LHCN-M2 (cell line): ENCODE measurements around the gene KIF13A. TPM values are rescaled to one million over a fixed set of nuclear protein-coding genes. Genes with fewer than 3 reads are reported as not detected.
"Not testable (repeated sequence)": the region's sequence is repeated elsewhere in the genome, so short reads cannot be mapped to it uniquely, and the experiment has no call there.

Experiments
- DNase-seq: peaks from one replicate; pipeline ENCODE4 v3.0.0-alpha.2; 2012; ENCODE audit warnings: low read depth
- total RNA-seq: library from RNA; depleted of rRNA; stranded (reverse); fragments of >200 nt; gene quantifications from 2 replicates; pipeline ENCODE4 v1.2.3, GENCODE V29; 2014

KIF13A gene
- total RNA-seq, 1 experiment from 2014 or later, result 37.4 TPM

DNA sequence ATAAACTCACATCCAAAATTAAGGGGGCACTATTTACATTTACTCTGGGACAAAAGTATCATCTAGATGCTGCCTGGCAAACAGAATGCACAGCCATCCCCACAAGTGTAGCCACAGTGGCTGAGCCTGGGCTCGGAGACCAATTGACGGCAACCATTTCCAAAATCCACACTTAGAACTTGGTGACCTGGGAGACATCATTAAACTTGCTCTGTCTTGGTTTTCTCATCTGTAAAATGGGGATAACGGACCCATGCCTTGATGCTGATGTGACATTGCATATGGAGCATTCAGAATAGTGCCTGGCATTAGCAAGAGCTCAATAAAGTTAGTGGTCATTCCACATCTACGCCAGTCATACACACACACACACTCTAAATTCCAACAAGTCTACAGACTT is 140.7 kb downstream of the KIF13A start:
- DNase-seq, result no peak

GRCh38 chr6:17845598-17845997 is 141.8 kb downstream of the KIF13A start:
- DNase-seq, result no peak

- not testable (repeated sequence) for DNase-seq
Observed at GRCh38 chr6:17844967-17845366, 142.5 kb downstream of the KIF13A start.

DNA sequence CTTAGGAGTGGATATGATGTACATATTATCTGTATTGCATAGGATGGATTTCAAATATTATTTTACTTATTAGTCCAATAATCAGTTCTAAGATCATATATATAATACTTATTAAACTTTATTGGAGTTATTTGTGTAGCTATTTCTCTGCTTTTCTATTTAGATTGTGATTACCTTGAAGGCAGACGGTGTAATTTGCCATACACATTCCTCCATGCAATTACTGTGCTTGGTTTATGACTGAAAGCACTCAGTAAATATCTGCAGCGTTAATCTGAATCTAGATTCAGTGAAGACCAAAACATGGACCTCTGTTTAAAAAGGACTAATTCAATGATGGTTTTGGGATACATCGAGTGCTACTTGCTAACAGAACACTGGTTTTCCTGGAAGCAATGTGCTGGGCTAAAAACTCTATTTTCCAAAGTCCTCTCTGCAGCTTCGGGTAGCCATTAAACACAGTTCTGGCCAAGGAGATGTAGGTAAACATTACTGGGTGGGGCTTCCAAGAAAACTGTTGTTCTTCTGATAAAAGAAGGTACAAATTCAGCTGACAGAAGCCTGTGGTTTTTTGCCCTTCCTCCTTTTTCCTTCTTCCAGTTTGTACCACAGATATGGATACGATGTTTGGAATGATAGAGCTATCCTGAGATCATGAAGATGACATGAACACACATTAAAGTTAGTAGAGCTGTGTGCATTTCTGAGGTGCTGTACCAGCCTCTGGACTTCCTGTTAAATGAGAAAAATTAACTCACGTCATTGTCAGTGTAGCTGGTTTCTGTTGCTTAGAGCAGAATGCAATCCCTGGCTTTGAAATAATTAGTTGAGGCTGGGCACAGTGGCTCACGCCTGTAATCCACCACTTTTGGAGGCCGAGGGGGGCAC is 144.3 kb downstream of the KIF13A start:
- DNase-seq, result no peak

DNA sequence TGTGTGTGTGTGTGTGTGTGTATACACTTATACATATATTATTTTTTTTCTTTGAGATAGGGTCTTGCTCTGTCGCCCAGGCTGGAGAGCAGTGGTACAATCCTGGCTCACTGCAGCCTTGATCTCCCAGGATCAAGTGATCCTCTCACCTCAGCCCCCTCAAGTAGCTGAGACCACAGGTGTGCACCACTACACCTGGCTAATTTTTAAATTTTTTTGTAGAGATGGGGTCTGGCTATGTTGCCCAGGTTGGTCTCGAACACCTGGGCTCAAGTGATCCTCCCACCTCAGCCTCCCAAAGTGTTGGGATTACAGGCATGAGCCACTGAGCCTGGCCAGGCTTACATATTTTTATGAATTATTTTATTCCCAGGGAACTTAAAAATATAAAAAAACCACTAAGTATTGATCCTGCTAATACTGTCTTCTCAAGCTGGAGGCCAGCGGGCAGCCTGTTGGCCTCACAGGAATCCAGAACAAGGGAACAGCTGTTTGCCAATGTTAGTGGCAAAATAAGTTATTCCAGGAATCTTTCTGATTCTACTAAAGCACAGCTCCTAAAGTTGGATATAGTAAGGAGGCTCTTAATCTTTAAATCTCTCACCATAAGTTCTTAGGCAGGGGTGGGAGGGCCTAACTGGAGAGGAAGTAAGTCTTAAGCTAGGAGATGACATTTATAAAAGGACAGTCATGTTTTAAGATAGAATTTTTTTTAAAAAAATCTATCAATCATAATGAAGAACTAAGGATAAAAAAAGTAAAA is 145.2 kb downstream of the KIF13A start:
- peak; percentile 23 for DNase-seq

- no peak for DNase-seq
Observed at GRCh38 chr6:17839513-17840223, 147.8 kb downstream of the KIF13A start.

DNA sequence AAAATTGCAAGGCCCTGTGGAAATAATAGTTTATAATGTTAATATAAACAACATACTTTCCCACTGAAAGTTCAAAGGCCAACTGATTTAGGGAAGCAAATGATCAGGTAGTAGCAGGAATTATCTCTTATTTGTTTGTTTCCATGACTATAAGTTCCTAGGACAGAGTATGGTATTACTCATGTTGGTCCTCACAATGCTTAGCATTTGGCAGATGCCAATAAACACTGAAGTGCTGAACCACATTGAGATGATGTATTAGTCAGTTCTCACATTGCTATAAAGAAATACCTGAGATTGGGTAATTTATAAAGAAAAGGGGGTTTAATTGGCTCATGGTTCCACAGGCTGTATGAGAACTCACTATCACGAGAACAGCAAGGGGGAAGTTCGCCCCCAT is 151.1 kb downstream of the KIF13A start:
- DNase-seq, result no peak

DNA sequence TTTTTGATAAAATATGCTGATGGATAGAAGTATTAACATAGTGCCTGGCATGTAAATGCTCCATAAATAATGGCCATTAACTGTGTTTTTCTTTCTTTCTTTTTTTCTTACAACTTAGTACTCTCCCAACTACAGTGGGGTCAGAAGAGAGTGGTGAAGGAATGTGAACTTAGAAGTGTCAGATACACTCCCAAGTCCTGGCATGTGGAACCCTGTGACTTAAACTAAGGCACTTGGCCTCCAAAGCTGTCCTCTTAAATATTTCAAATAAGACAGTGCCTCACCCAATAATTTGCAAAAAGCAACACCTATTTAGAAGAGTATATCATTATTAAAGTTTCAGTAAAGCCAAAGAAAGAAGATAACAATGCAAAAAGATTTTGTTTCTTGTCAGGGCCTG is 151.7 kb downstream of the KIF13A start:
- no peak for DNase-seq

DNA sequence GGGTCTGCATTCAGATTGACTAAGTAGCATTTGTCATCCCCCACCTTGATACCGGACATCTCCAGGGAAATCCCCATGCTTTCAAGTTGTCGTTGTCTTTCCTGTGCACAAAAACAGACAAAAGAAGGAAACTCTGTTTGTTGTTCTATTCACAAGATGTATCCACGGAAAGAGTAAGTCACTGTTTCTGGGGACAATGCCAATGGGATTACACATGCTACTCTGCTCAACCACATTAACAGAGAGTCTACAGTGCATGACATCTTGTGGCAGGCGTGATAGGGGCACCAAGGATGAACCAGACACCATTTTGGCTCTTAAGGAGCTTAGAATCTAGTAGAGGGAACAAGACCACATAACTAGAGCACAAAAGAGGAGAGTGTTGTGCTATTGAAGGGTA is 156.3 kb downstream of the KIF13A start:
- DNase-seq, result peak; percentile 68

- no peak for DNase-seq
Observed at GRCh38 chr6:17829905-17830304, 157.5 kb downstream of the KIF13A start.

DNA sequence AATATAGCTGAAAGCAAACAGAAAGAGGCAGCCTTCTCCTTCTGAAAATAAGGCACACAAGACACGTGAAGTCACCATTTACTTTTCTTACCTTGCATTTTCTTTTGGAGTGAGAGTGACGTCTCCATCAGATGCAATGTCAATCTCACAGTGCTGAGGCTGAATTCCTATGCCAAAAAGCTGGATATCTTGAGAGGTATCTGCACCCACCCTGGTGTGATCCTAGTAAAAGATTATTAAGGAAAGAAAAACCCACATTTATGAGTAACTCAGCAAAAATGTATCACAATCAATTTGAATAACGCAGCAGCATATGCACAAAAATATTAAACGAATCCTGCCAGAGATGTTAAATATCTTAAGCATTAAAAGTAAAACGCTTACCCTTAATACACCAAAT is 159.3 kb downstream of the KIF13A start:
- DNase-seq, result no peak

GRCh38 chr6:17826301-17826700 is 161.1 kb downstream of the KIF13A start:
- no peak for DNase-seq

DNA sequence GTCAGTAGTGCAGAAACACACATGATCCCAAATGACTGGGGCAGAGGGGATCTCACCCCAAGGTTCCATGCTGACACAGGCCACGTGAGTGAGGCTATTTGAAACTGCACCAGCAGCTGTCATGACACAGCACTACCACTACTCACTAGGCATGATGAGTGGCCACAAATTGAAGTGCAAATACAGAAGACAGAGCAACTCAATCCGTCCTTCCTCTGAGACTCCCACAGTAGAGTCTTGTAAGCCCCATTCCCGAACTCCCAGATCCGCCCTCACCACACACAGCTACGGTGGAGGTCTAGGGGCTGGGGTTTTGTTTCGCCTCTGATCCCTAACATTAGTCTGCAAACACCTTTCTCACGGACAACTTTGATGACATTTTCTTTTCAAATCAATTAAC is 167.4 kb downstream of the KIF13A start:
- peak; percentile 51 for DNase-seq

- no peak for DNase-seq
Observed at GRCh38 chr6:17817763-17818162, 169.7 kb downstream of the KIF13A start.

DNA sequence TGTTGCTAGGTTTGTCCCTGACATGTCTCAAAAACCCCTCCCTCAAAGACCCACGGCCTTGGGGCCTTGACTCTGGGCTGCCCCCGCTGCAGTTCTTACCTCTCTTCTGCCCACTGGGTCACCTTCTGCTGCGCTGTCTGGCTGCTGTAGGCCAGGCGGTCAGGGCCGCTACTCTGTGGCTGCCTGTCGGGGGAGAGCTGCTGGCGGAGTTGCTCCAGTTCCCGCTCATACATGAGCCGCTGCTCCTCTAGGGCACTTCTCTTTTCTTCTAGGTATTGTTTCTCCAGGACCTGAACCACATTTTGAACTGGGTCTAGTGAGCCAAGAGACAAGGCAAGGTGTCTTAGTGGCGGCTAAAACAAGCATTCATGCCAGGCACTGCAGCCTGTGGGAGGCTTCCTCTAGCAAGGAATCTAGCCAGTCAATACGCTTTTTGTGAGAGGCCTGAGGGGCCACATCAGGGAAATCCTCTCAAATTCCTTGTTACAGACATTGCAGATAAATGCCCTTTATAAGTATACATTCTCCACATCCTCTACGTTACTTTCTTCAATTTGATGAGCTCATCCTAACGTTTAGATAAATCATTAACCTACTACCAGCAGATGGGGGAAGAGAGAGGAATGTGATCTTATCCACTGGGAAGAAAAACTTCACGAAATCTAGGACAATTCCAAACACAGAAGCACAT is 170.4 kb downstream of the KIF13A start:
- no peak for DNase-seq

DNA sequence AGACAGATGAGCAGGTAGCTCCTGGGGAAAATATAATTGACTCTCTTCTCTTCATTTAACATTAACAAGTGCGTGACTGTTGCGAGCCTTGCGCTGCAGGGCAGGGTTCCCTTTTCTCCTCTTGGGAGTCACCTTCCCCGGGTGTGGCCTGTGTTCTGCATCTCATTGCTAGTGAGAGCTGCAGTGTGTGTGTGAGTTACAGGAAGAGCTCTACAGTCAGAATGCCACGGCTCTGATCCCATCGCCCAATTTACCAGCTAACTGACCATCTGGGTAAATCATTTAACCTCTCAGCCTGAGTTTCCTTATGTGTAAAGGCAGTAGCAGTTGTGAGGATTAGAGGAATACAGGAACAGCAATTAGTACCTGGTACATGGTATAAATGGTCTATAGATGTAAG is 173.9 kb downstream of the KIF13A start:
- no peak for DNase-seq

- DNase-seq, result no peak
Observed at GRCh38 chr6:17812311-17812710, 175.1 kb downstream of the KIF13A start.

GRCh38 chr6:17808609-17809008 is 178.8 kb downstream of the KIF13A start:
- no peak for DNase-seq

- not testable (repeated sequence) for DNase-seq
Observed at GRCh38 chr6:17807431-17807830, 180.0 kb downstream of the KIF13A start.

DNA sequence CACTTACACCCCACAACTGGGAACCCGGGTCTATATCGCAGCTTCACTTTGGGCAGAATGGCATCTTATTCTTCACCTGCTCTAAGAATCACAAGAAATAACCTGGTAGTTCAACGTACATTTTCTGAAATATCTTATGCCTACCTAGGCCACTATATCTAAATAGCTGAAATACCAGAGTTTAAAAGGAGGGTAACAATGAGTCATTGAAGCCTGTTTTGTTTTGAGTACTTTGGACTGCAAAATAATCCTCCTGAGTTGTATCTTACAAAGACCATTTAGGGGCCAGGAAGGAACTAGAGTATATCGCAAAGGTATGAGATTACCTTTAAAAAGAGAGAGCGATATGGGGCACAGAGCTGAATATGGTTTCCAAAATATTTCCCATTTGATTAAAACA is 184.0 kb downstream of the KIF13A start:
- DNase-seq, result no peak

DNA sequence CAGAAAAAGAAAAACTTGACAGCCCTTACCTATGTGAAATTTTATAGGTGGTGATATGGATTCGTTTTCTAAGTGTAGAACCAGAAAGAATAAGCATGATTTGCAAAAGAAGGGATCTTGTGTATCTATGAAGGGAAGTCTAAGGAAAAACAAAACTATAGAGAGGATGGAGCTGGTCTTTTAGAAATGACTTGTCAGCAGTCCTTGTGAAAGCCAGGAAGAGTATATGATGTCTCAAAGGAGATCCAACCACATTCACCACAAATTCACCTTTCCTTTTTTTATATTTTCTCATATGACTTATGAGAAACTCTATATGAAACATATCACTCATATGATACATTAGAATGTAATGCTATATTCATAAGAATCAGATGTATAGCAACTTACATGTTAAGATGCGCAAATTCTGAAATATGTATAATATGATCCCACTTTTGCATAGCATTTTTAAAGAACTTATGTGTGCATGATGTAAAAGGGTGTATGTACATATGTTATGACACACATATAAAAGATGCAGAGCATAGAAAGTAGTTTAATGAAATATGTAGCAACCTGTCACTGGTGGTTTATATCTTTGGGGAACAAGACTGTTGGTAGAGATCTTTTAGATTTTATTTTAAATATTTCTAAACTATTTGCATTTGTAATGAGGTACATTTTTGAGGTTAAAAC is 188.8 kb downstream of the KIF13A start:
- no peak for DNase-seq
